Thoracic aorta (tissue), 2 donors: Measurements from ENCODE around the gene BLM. TPM values are rescaled to one million over a fixed set of nuclear protein-coding genes. Genes with fewer than 3 reads are reported as not detected.
"Not testable (repeated sequence)": the region's sequence is repeated elsewhere in the genome, so short reads cannot be mapped to it uniquely, and the experiment has no call there.

Experiments used
- ATAC-seq: fragments of 150-250 bp; one replicate; pipeline ENCODE4 v1.8.0; 2017; ENCODE audit warnings: low read depth; ENCODE audit not compliant: insufficient number of reproducible peaks, low FRiP score
- DNase-seq: peaks from one replicate; pipeline ENCODE4 v3.0.0-alpha.2; 2020; ENCODE audit warnings: low spot score
- H3K27ac ChIP-seq, 2 donors: fragments of 200-600 bp; sonication (generic); 1 replicate in 1 of 2; 2 replicates in 1 of 2; pipeline ENCODE4 v1.5.1; 2016; ENCODE audit warnings: mild to moderate bottlenecking in 2 of 2, moderate library complexity in 2 of 2
- H3K27me3 ChIP-seq: fragments of 200-600 bp; sonication (generic); replicated peaks from 2 replicates; pipeline ENCODE4 v1.6.0; 2016; ENCODE audit warnings: mild to moderate bottlenecking; ENCODE audit not compliant: insufficient read depth
- H3K36me3 ChIP-seq: fragments of 200-600 bp; sonication (generic); one replicate; pipeline ENCODE4 v1.5.1; 2016
- H3K4me1 ChIP-seq, 2 donors: fragments of 200-600 bp; sonication (generic); 1 replicate in 1 of 2; 2 replicates in 1 of 2; pipeline versions ENCODE4 v1.5.1 to v1.6.0; 2016; ENCODE audit warnings: low read depth in 2 of 2, mild to moderate bottlenecking in 1 of 2; ENCODE audit not compliant: control insufficient read depth in 1 of 2
- H3K4me3 ChIP-seq: fragments of 200-600 bp; sonication (generic); 2 replicates; pipeline ENCODE4 v1.5.1; 2016; ENCODE audit warnings: mild to moderate bottlenecking
- H3K9me3 ChIP-seq: fragments of 200-600 bp; sonication (generic); 2 replicates; pipeline ENCODE4 v1.5.1; 2016
- total RNA-seq, 2 donors: library from RNA; depleted of rRNA; stranded (reverse); fragments of >200 nt; gene quantifications; one replicate each; pipeline versions ENCODE4 v1.1.0 to v1.2.3, GENCODE V29; 2016
- TF ChIP-seq, protein P1 (sequence below): fragments of 200-600 bp; sonication (generic); IDR thresholded peaks from one replicate; pipeline ENCODE4 v1.5.1; 2019; ENCODE audit warnings: antibody characterized with exemption

BLM gene
- total RNA-seq, 2 donors from 2014 or later, result 0.49 to 0.81 TPM

DNA sequence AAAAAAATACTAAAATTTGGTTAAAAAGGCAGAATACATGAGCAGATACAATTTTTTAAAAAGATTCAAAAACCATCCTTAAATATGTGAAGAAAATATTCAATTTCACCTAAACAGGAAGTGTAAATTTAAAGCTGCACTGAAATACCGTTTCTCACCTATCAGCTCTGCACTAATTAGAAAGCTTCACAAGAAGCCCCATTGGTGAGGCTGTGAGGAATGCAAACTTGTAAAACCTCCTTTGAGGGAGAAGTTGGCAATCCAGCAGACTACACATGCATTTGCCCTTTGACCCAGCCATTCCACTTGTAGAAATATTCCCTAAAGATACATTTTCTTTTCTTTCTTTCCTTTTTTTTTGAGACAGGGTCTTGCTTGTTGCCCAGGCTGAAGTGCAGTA is 18.8 kb downstream of the BLM start:
- Histone ChIP-seq H3K4me3 (no peak overlapping the region), H3K9me3 (no peaks in the 10 kb centered on the region), H3K27ac (no peak overlapping the region), H3K27me3 (no peaks in the 10 kb centered on the region), H3K36me3 (no peaks in the 10 kb centered on the region), H3K4me1 (no peaks in the 10 kb centered on the region)
- ATAC-seq (no peak), DNase-seq (no peak)
- TF ChIP-seq, protein P1, sequence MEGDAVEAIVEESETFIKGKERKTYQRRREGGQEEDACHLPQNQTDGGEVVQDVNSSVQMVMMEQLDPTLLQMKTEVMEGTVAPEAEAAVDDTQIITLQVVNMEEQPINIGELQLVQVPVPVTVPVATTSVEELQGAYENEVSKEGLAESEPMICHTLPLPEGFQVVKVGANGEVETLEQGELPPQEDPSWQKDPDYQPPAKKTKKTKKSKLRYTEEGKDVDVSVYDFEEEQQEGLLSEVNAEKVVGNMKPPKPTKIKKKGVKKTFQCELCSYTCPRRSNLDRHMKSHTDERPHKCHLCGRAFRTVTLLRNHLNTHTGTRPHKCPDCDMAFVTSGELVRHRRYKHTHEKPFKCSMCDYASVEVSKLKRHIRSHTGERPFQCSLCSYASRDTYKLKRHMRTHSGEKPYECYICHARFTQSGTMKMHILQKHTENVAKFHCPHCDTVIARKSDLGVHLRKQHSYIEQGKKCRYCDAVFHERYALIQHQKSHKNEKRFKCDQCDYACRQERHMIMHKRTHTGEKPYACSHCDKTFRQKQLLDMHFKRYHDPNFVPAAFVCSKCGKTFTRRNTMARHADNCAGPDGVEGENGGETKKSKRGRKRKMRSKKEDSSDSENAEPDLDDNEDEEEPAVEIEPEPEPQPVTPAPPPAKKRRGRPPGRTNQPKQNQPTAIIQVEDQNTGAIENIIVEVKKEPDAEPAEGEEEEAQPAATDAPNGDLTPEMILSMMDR, result no peak

DNA sequence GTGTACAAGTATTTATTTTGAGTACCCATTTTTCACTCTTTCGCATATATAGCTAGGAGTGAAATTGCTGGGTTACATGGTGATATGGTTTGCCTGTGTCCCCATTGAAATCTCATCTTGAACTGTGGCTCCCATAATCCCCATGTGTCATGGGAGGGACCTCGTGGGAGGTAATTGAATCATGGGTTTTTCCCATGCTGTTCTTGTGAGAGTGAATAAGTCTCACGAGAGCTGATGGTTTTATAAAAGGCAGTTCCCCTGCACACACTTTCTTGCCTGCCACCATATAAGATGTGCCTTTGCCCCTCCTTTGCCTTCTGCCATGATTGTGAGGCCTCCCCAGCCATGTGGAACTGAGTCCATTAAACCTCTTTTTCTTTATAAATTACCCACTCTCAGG is 23.4 kb downstream of the BLM start:
- ATAC-seq, H3K9me3 ChIP-seq, H3K36me3 ChIP-seq, H3K4me3 ChIP-seq, H3K27me3 ChIP-seq, DNase-seq, H3K4me1 ChIP-seq, H3K27ac ChIP-seq: not testable (repeated sequence)

DNA sequence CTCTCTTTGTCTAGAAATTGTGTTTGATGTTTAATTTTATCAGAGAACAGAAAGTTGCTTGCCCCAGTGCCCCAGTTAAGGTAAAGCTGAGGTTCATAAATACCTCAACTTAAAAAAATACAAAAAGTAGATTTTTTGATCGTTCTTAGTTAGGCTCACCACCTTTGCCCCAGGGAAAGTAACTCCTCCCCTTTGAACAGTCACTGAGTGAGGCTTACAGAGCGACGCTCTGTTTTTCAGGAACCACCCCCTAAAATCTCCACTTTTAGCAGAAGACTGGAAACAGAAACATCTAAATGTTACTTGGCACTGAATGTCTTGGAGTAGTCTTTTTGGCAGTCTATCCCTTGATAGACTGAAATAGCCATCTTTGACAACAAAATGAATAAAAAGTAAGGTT is 24.9 kb downstream of the BLM start:
- no peak overlapping the region for H3K4me3 ChIP-seq
- H3K4me1 ChIP-seq, result no peaks in the 10 kb centered on the region
- H3K36me3 ChIP-seq, result no peaks in the 10 kb centered on the region
- TF ChIP-seq, protein P1, result no peak
- H3K27me3 ChIP-seq, result no peaks in the 10 kb centered on the region
- H3K9me3 ChIP-seq, result no peaks in the 10 kb centered on the region
- no peak overlapping the region for H3K27ac ChIP-seq
- DNase-seq, result no peak
- ATAC-seq, result no peak

DNA sequence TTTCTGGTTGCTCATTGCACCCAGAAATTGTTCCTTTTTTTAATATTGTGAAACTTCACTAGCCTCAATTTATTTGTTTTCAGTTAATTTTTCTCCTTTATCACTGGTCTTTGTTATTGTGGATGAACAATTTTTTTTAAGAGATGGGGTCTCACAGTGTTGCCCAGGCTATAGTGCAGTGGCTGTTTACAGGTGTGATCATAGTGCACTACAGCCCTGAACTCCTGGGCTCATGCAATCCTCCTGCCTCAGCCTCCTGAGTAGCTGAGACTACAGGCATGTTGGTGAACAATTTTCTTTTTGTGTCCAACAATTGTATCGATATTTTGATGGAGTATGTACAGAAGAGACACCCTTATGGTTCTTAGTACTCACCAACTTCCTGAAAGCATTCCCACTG is 26.3 kb downstream of the BLM start:
- TF ChIP-seq, protein P1, result no peak
- H3K36me3 ChIP-seq, result no peaks in the 10 kb centered on the region
- H3K27me3 ChIP-seq, result no peaks in the 10 kb centered on the region
- H3K9me3 ChIP-seq, result no peaks in the 10 kb centered on the region
- no peaks in the 10 kb centered on the region for H3K4me1 ChIP-seq
- no peak overlapping the region for H3K27ac ChIP-seq
- no peak for DNase-seq
- H3K4me3 ChIP-seq, result no peak overlapping the region
- ATAC-seq, result no peak

DNA sequence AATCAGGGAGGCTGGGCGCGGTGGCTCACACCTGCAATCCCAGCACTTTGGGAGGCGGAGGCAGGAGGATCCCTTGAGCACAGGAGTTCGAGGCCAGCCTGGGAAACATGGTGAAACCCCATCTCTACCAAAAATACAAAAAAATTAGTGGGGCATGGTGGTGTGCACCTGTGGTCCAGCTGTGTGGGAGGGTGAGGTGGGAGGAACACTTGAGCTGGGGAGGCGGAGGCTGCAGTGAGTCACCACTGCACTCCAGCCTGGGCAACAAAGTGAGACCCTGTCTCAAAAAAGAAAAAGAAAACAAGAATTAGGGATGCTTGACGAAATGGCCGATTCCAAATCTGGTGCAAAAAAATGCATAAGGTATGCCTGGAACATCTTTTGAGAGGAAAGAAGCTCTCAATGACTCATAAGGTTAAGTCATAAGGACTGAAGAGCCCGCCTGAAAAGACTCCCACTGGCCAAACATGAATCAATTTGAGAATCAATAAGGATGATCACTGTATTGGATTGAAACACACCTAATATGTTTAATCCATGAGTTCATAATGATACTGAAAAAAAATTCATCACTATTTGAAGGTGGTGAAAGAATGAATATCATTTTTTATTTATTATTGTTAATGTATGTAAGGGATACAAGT is 27.7 kb downstream of the BLM start:
- ATAC-seq (no peak), DNase-seq (no peak)
- Histone ChIP-seq H3K4me1 (no peaks in the 10 kb centered on the region), H3K36me3 (no peaks in the 10 kb centered on the region), H3K4me3 (no peak overlapping the region), H3K9me3 (no peaks in the 10 kb centered on the region), H3K27ac (no peak overlapping the region), H3K27me3 (no peaks in the 10 kb centered on the region)
- TF ChIP-seq, protein P1, result no peak

DNA sequence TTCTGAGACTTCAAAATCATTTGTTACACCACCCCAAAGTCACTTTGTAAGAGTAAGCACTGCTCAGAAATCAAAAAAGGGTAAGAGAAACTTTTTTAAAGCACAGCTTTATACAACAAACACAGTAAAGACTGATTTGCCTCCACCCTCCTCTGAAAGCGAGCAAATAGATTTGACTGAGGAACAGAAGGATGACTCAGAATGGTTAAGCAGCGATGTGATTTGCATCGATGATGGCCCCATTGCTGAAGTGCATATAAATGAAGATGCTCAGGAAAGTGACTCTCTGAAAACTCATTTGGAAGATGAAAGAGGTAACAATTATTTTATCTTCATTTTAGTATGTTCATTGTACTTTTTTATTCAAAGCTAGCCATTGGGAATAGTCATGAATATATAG is 32.6 kb downstream of the BLM start:
- no peaks in the 10 kb centered on the region for H3K4me1 ChIP-seq
- no peaks in the 10 kb centered on the region for H3K9me3 ChIP-seq
- ATAC-seq (no peak), DNase-seq (no peak)
- no peak overlapping the region for H3K27ac ChIP-seq
- no peaks in the 10 kb centered on the region for H3K27me3 ChIP-seq
- no peaks in the 10 kb centered on the region for H3K36me3 ChIP-seq
- TF ChIP-seq, protein P1, result no peak
- H3K4me3 ChIP-seq, result no peak overlapping the region
